Ovary (tissue), 3 donors: ENCODE data around the gene VDR.

ENCODE experiments used
- CTCF ChIP-seq, 3 donors: fragments of 450-650 bp in 2 of 3; fragments of 200-600 bp in 1 of 3; IDR thresholded peaks; one replicate each; pipeline versions ENCODE4 v1.5.1 to v1.8.0; 2016 to 2022; ENCODE audit warnings: antibody characterized with exemption in 3 of 3, mild to moderate bottlenecking in 1 of 3
- EP300 ChIP-seq: sonication (generic); formaldehyde crosslinking; IDR thresholded peaks from one replicate; pipeline ENCODE4 v1.6.1; 2017; ENCODE audit warnings: antibody characterized with exemption
- POLR2A ChIP-seq: fragments of 450-650 bp; IDR thresholded peaks from one replicate; pipeline ENCODE4 v1.6.1; 2017; ENCODE audit warnings: antibody characterized with exemption, mild to moderate bottlenecking, moderate library complexity
- donor health status: DM: no; HTN: no; CAD: no.

GRCh38 chr12:47800582-47800981 lies 104.2 kb downstream of the VDR start:
- TF ChIP-seq POLR2A (no peak), CTCF (IDR thresholded peaks at IDR 0.05) (no peak), EP300 (no peak)
